ENCODE measurements around the gene GPR21.

Gene GPR21, protein sequence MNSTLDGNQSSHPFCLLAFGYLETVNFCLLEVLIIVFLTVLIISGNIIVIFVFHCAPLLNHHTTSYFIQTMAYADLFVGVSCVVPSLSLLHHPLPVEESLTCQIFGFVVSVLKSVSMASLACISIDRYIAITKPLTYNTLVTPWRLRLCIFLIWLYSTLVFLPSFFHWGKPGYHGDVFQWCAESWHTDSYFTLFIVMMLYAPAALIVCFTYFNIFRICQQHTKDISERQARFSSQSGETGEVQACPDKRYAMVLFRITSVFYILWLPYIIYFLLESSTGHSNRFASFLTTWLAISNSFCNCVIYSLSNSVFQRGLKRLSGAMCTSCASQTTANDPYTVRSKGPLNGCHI

DNA sequence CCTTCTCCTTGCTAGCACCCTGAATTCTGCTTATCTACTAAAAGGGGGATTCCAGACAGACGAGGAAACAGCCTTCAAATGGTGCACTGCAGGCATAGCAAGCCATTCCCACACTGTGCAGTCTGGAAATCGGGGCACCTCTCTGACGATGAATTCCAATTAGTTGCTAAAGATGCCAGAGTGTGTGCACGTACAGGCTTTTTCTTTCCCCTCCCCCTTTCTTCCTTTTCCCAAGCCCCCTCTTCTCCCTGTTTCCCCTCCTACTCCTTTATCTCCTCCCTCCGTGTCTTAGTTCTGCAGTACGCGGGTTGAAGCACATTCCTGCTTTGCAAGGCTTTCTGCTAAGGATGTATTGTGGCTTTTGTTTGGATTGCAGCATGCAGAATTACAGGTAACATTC, at the start of gene GPR21:
TSS of gene GPR21 (plus strand) at position 316 of the 400 bp plus-strand sequence. CDS start 900 bp downstream, outside the sequence.
- FAIRE-seq, result no peak

DNA sequence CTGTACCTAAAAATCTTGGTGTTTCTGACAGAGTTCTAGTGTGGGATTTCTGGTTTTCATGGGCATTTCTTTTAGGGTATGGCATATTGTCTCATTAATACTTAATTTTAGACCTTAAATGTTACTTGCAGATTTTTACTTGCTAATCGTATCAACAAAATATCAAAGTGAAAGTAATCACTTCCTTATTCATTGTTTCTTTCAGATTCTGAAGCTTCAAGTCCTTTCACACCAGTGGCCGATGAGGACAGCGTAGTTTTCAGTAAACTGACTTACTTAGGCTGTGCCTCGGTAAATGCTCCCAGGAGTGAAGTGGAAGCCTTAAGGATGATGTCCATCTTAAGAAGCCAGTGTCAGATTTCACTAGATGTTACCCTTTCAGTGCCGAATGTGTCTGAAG, 47.5 kb upstream of the GPR21 start:
- FAIRE-seq, result no peak

DNA sequence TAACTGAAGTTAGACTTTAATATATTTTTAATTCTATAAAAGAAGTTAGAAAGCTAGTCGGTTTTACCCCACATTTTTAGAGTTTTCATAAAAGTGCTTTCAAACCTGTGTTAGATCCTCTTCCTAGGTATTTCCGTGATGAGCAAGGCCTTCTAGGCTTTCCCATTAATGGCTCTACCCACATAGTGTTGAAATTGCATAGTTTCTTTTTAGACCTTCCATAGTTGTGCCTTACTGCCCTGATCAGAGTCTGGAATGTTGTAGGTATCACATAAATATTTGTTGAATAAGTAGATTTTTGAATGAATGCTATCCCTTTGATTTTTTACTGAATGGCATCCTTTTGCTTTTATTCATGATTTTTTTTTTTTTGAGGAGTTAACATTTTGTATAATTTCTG, 45.3 kb upstream of the GPR21 start:
- FAIRE-seq, result no peak

DNA sequence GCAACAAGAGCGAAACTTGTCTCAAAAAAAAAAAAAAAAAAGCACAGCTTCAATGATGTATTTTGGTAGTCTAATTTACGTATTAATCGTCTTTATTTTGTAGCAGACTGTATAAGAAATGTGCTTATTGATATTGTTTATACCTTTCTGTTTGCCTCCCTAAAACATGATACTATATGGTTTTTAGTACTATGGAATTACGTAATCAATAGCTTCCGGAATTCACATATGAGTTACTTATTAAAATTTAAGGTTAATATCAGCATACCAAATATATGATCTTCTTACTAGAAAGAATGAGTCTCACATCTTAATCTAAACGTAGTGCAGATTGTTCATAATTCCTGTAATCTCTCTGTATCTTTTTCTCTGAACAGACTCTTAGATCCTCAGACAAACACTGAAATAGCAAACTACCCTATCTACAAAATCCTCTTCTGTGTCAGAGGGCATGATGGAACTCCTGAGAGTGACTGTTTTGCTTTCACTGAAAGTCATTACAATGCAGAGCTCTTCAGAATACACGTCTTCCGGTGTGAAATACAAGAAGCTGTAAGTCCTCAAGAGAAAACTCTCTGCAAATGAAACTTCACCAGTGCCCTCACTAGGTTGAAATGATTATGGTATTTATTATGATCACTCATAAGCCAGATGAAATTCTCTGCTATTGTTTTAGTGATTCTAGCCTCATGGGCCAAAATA, 44.4 kb upstream of the GPR21 start:
- FAIRE-seq, result no peak

DNA sequence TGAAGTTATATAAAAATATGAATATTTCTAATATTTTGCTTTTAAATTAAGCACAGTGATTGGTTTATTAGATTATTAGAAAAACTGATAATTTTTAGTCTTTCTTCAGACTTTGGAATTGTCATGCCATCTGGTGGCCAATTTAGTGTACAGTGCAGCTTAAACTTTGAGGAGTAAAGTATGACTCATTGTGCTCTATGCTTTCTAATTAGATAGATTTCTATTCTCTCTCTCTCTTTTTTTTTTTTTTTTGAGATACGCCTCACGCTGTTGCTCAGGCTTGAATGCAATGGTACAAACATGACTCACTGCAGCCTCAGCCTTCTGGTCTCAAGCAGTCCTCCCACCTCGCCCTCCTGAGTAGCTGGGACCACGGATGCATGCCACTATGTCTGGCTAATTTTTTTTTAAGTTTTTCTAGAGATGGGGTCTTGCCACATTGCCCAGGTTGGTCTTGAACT, 42.1 kb upstream of the GPR21 start:
- peak; percentile 97 for FAIRE-seq

DNA sequence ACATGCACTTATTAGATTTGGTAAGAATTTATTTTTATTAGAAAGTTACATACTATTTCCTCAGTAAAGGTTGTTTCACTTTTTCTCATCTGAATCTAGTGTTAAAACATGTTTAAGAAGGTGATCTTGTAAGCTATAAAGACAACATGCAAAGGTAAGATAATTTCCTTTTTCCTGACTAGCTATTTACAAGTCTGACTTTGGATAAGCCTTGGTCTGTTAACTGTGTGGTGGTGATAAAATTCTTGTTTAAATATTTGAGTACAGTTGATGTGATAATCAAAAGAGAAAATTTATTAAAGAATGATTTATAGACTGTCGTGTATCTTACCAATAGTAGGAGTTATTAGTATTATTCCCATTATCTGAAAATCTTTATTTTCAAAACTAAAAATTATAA, 36.9 kb upstream of the GPR21 start:
- no peak for FAIRE-seq

DNA sequence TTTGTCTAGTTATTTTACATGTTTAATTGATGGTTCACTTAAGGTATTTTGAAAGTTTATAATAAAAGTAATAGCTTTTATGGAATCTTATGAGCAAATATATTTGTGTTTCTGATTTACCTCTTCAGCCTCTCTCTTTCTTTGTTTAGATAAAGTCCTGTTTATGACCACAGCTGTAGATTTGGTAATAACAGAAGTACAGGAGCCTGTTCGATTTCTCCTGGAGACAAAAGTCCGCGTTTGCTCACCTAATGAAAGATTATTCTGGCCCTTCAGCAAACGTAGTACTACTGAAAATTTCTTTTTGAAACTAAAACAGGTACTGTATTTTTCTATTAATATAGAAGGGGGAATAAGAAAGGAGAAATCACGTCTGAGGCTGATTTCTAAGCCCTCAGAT, 35.0 kb upstream of the GPR21 start:
- FAIRE-seq, result no peak

DNA sequence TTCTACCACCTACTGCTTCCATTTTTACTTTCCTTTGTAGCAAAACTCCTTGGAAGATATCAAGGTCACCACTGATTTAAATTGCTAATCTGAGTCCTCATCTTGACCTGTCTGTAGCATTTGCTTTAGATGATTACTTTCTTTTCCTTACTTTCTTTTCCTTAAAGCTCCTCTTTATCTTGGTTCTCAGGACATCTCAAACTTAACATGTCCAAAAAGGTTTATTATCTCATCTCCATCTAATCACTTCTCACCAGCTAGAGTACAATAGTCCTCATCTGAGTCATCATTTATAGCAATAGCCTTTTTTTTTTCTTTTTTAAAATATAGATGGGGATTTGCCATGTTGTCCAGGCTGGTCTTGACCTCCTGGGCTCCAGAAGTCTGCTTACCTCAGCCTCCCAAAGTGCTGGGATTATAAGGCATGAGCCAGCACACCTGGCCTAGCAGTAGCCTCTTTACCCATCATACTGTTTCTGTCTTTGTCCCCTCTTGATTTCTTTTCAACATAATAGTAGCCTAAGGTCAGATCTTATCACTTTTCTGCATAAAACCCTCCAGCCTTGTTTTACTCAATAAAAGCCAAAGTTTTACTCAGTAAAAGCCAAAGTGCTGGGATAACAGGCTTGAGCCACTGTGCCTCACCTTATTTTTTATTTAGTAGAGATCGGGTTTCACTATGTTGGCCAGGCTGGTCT, 32.9 kb upstream of the GPR21 start:
- FAIRE-seq, result no peak

DNA sequence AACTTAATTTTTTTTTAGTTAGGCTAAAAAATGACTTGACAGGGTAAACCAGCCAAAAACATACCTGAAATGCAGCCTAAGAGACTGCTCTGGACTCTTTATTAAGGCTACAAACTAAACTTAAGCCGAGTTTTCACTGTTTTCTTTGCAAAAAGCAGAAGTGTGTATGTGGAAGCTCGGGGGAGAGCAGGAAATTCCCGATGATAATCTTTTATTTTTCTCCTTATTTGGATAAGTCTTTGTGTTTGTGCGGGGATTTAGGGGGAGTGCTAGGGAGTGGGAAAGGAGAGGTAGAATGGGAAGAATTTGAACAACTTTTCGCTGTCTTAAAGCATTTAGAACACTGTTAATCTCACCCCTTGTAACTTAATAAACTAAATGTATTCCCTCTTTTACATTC, 30.7 kb upstream of the GPR21 start:
- FAIRE-seq, result peak; percentile 59

DNA sequence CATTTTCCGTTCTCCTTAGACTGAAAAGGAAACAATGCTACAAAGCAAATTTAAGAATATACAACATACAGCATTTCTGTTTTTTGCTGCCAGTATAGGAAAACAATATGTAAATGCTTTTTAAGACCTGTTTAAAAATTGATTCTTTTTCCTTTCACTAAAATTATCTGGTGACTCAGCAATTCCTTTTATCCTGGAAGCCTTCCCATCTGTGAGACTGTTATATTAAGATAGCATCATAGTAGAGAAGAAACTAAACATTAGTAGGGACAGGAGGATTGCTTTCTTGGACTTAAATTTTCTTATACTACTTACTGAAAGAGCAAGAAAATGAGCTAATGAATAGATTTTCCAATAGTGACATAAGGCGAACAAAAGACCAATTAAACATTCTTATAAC, 30.0 kb upstream of the GPR21 start:
- no peak for FAIRE-seq

DNA sequence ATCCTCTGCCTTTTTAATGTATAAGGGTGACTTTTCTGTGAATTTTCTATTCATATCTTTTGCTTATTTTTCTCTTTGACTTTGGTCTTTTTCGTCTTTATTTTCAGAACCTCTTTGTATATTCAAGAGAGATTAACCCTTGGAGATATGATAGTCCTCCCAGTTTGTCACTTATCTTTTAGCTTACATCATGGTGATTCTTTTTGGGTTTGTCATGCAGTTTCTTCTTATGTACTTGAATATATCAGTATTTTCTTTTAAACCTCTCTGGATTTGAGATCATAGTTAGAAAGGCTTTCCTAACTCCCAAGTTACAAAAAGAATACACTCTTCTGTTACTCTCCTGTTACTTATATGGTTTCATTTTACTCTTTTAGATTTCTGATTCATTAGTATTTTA, 27.5 kb upstream of the GPR21 start:
- FAIRE-seq, result no peak

DNA sequence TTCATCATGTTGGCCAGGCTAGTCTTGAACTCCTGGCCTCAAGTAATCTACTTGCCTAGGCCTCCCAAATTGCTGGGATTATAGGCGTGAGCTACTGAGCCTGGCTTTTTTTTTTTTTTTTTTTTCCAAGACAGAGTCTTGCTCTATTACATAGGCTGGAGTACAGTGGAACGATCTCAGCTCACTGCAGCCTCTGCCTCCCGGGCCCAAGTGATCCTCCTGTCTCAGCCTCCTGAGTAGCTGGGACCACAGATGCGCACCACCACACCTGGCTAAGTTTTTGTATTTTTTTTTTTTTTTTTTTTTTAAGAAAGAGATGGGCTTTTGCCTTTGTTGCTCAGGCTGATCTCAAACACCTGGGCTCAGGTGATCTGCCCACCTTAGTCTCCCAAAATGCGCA, 26.2 kb upstream of the GPR21 start:
- FAIRE-seq, result no peak

DNA sequence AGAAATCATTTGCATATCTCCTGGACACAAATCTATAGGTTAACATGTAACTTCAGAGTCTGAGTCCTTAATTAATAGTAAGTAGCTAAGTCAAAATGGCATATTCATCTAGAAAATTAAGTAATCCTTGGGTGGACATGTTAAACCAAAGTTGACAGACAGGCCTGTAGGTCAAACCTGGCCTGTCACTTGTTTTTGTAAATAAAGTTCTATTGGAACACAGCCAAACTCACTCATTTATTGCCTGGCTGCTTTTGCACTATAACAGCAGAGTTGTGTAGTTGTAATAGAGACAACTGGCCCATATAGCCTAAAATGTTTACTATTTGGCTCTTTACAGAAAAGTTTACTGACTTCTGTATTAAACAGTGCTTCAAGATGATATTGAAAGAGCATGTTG, 24.6 kb upstream of the GPR21 start:
- no peak for FAIRE-seq

DNA sequence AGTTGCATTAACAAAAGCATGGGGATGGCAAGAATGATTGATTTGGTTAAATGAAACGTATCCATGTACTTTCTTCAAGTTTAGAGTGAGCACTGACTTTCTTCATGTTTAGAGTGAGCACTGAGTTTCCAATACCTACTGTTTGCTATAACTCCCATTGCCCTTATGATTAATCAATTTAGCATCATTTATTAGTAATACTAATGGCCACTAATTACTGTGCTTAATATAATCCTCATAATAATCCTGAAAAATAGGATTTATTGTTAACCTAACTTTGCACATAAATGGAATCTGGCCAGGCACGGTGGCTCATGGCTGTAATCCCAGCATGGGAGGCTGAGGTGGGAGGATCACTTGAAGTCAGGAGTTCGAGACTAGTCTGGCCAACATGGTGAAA, 22.1 kb upstream of the GPR21 start:
- no peak for FAIRE-seq

DNA sequence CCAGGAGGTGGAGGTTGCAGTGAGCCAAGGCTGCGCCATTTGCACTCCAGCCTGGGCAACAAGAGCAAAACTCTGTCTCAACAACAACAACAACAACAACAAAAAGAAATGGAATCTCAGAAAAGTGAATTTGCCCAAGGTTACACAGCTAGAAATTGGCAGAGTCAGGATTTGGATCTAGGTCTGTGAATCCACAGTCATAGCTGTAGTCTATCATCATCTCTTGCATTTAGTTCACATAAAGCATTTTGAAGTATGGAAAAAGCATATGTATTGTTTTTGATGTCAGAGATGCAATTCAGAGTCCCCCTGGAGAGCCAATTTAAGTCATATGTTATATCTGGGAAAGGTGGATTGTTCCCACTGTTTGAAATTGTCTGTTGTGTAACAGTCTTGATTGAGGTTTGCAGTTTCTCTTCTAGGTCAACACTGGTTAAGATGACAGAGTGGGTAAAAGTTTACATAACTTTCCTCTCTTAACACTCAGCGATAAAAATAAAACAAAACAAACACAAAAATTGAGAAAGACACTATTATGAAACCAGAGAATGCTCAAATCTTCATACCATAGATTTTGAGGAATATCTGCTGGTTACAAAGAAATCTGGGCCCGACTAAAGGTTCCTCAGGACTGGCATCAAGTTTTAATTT, 21.5 kb upstream of the GPR21 start:
- FAIRE-seq, result no peak

DNA sequence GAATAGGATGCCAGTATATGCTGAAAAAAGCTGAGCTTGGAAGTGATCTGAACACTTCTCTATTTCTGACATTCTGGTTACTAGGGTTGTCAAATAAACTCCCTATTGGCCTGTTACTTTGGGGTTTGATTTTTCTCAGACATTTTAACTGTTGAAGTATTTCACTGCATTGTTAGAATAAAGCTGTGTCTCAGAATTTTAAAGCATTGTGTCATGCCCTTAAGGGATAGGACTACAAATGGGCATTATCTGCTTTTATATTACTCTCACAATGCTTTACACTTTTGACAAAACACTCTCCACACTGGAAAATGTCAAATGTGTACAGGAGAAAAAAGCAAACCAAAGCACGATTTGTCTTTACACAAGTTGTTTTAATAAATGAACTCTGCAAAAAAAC, 16.8 kb upstream of the GPR21 start:
- no peak for FAIRE-seq

DNA sequence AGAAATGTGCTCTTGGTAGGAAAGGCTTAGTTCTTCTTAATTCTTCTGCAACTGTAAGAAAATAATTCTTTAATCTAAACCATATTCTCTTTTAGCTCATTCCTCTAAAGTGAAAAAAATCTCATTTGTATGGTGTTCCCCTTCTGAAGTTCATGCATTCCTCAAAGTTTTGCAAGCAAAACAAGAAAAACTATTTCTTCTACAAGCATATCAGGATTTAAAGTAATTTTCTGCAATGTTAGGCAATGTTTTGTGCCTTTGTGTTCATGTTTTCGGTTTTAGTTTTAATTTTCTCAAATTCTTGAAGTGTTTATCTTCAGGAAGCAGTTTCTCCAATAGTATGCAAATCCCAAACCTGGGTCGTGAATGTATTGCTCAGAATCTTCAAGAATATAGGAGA, 12.7 kb upstream of the GPR21 start:
- FAIRE-seq, result peak; percentile 46

DNA sequence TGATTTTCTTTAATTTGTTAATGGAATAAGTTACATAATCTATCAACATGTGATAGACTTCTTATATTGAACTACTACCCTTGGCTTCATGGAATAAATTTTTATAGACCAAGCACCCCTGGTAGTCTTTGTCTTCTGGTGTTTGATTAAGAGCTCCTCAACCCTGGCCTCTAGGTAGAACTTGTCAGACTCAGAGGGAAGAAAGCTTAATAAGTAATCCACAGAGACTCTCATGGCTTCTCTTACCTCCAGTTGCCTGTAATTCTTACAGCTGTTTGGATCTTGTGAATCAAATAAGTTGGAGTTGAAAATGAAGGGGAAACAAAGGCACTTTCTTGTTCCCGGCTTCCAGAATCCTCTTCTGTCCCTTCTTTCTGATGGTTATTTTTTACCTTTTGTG, 7.0 kb upstream of the GPR21 start:
- FAIRE-seq, result no peak

DNA sequence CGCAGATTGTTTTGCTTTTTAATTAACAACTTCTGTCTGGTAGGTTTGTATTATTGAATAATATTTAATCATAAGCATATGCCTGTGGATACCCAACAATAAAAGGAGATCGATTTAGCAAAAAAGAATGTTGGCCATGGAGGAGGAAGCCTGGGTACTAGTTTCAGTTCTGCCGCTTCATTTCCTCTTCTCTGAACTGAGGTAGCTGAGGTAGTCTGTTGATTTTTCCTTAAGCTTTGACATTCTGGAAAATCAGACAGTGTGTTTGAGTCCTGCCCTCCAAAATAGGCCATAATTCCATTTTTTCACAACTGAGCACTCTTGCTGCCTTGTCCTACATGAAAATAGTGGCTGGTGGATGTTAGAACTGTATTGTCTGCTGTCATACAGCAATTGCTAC, 6.0 kb upstream of the GPR21 start:
- FAIRE-seq, result no peak

DNA sequence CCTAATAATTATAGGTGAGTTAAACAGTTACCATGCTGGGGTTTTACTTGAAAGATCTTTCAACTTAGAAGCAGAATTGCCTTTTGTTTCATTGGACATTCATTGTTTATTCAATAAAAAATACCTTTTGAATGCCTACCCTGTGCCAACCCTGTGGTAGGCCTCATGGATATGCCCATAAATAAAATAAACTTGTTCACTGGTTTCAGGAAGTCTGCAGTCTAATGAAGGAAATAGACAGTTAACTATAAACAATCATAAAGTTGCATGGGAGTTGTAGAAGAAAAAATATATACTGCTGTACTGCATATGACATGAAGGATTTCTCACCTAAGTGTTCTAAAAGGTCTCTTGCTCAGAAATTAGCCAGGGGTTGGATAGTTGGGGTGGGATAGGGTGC, 5.3 kb upstream of the GPR21 start:
- no peak for FAIRE-seq

DNA sequence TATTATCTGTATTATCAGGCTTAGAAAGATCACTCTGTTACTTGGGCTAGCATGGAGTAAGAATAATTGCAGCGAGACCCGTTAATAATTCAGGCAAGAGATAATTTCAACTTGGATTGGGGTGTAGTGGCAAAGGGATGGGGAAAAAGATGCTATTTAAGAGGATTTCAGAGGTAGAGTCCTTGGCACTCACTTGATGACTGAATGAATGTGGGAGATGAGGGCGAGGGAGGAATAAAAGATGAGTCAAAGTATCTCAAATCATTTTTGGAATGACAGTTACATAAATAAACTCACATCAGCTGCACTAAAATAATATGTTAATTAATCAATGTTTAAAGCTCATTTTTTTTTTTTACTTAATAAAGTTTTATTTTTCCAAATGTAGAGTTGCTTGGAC, 4.5 kb upstream of the GPR21 start:
- no peak for FAIRE-seq

DNA sequence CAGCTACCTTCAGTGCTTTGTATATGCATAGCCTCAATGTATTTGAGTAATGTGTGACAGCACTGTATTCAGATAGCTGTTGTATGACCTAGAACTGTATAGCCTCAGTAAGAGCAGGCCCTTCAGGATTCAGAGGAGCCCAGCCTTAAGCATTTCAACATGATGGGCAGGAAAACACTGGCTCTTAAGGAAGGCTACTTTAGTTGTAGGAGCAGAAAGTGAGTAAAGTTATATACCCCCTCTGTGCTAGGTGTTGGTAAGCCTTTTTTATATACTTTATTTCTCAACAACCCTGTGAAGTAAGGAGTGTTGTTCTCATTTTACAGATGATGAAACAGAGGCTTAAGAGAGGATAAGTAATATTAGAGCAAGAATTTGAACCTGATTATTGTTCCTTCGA, 1.5 kb upstream of the GPR21 start:
- FAIRE-seq, result no peak

DNA sequence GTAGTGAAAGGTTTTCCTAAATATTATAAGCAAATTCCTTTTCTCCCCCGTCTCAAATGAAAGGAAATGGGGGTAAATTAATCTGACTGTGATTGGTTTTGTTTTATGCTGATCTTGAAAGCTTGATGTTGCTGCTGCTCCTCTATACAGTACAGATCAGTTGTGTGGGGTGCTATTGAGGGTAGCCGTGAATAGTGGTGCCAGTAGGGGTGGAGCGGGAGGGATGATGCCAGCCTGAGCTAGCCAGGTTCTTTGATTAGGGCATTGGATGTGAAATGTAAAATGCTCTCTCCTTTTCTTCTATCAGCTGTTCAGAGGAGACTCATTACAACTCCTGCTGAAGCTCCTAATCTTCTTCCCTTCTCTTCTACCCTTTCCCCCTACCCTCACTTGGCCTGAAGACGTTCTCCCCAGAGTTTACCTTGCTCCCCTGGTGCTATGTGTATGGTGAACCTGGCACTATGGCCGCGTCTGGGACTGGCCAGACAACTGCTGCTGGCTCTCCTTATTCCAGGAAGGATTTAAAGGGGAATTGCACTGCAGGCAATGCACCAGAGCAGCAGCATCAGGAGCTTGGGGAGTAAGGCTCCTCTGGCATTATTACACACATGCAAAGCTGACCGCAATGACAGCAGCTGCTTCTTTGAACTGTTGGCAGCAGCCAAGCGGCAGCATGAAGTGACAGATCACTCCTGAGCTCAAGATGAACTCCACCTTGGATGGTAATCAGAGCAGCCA, 566 bp downstream of the GPR21 start:
- no peak for FAIRE-seq

Data from endometrium (tissue), 2 donors.